Kidney capillary endothelial cell (primary cell): ENCODE results near the gene PLPP1.
A peak's percentile ranks its signal among the peaks of the same experiment; 100 is the strongest.

ENCODE experiments used
- DNase-seq: peaks from one replicate; pipeline ENCODE4 v3.0.0-alpha.2; 2018; ENCODE audit warnings: low spot score

The PLPP1 gene

GRCh38 chr5:55534436-55535198 lies at the start of gene PLPP1:
TSS of gene PLPP1 (minus strand) at chr5:55534964. CDS start at chr5:55534629, 335 bp downstream.
- peak; percentile 75 for DNase-seq

GRCh38 chr5:55583578-55583977 lies 48.8 kb upstream of the PLPP1 start:
- DNase-seq, result no peak

- DNase-seq, result no peak
These were observed 47.5 kb upstream of the PLPP1 start for GRCh38 chr5:55582256-55582655.

GRCh38 chr5:55580042-55580441 lies 45.3 kb upstream of the PLPP1 start:
- no peak for DNase-seq

GRCh38 chr5:55578771-55579170 lies 44.0 kb upstream of the PLPP1 start:
- no peak for DNase-seq

- no peak for DNase-seq
These were observed 42.7 kb upstream of the PLPP1 start for GRCh38 chr5:55577353-55578060.

GRCh38 chr5:55576661-55577060 lies 41.9 kb upstream of the PLPP1 start:
- DNase-seq, result no peak

GRCh38 chr5:55575815-55576583 lies 41.2 kb upstream of the PLPP1 start:
- no peak for DNase-seq

GRCh38 chr5:55572600-55572999 lies 37.8 kb upstream of the PLPP1 start:
- no peak for DNase-seq

GRCh38 chr5:55572020-55572419 lies 37.3 kb upstream of the PLPP1 start:
- no peak for DNase-seq

GRCh38 chr5:55570570-55570969 lies 35.8 kb upstream of the PLPP1 start:
- DNase-seq, result no peak

GRCh38 chr5:55570026-55570425 lies 35.3 kb upstream of the PLPP1 start:
- no peak for DNase-seq

- DNase-seq, result no peak
These were observed 34.7 kb upstream of the PLPP1 start for GRCh38 chr5:55569513-55569865.

- no peak for DNase-seq
These were observed 34.1 kb upstream of the PLPP1 start for GRCh38 chr5:55568654-55569512.

GRCh38 chr5:55564721-55565120 lies 30.0 kb upstream of the PLPP1 start:
- DNase-seq, result no peak

GRCh38 chr5:55558484-55558883 lies 23.7 kb upstream of the PLPP1 start:
- no peak for DNase-seq

GRCh38 chr5:55557123-55557522 lies 22.4 kb upstream of the PLPP1 start:
- DNase-seq, result no peak

- no peak for DNase-seq
These were observed 19.9 kb upstream of the PLPP1 start for GRCh38 chr5:55554585-55555202.

GRCh38 chr5:55551904-55552303 lies 17.1 kb upstream of the PLPP1 start:
- no peak for DNase-seq

GRCh38 chr5:55551358-55551757 lies 16.6 kb upstream of the PLPP1 start:
- no peak for DNase-seq

GRCh38 chr5:55547781-55548180 lies 13.0 kb upstream of the PLPP1 start:
- no peak for DNase-seq

- no peak for DNase-seq
These were observed 12.2 kb upstream of the PLPP1 start for GRCh38 chr5:55546947-55547346.
